Spleen (tissue), 7 donors: ENCODE results near the gene PLS3.

ENCODE experiments used
- POLR2A ChIP-seq, 3 donors: fragments of 450-650 bp; IDR thresholded peaks; one replicate each; pipeline ENCODE4 v1.5.1; 2017; ENCODE audit warnings: antibody characterized with exemption in 3 of 3, mild to moderate bottlenecking in 1 of 3
- POLR2AphosphoS5 ChIP-seq, 3 donors: sonication (generic); formaldehyde crosslinking; IDR thresholded peaks; one replicate each; pipeline ENCODE4 v1.5.1; 2017; ENCODE audit warnings: antibody characterized with exemption in 3 of 3
- TF ChIP-seq, protein P1 (sequence below), 11 experiments: fragments of 200-600 bp in 7 of 11; fragments of 450-650 bp in 4 of 11; sonication (generic) in 4 of 11; IDR thresholded peaks in 8 of 11; conservative IDR thresholded peaks in 3 of 11; 1 replicate in 7 of 11; 2 replicates in 4 of 11; pipeline versions ENCODE4 v1.4.0 to v1.8.0; 2016 to 2021; ENCODE audit warnings: antibody characterized with exemption in 11 of 11, inconsistent platforms in 4 of 11, mild to moderate bottlenecking in 1 of 11
- donor health status: DM: no; HTN: no; CAD: no; lungs with moderate emphysema.
- donor health status: DM: no; HTN: no; CAD: no.
- donor health status: DM: no; HTN: no; CAD: no.

DNA sequence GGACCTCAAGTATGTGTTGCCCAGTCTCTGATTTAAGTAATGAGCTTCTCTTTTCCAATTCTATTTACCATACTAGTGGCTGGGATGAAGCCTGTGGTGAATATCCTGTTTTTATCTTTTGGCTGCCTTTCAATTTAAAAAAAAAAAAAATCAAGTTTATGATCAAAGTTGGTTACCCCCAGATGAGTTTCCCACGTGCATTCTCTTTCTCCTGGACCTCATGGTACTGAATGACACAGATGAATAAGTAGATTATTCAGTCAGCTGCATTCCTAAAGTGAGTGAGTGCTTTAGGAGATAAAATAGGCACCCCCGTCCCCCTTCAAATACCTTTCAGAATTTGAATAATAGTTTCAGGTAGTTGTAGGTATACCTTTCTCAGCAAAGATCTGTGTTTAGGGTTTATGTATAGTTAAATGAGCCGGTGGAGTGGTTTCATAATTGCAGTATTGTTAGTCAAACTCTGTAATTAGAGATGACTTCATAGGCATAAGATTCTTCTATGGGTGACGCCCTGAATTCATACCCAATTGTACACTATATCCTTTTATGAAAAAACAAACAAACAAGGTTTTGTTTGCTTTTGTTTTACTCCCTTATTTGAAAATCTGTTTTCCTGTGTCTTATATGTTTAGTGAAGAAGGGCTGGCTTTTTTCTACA, 41.9 kb downstream of the PLS3 start:
- TF ChIP-seq, protein P1, sequence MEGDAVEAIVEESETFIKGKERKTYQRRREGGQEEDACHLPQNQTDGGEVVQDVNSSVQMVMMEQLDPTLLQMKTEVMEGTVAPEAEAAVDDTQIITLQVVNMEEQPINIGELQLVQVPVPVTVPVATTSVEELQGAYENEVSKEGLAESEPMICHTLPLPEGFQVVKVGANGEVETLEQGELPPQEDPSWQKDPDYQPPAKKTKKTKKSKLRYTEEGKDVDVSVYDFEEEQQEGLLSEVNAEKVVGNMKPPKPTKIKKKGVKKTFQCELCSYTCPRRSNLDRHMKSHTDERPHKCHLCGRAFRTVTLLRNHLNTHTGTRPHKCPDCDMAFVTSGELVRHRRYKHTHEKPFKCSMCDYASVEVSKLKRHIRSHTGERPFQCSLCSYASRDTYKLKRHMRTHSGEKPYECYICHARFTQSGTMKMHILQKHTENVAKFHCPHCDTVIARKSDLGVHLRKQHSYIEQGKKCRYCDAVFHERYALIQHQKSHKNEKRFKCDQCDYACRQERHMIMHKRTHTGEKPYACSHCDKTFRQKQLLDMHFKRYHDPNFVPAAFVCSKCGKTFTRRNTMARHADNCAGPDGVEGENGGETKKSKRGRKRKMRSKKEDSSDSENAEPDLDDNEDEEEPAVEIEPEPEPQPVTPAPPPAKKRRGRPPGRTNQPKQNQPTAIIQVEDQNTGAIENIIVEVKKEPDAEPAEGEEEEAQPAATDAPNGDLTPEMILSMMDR (IDR thresholded peaks at IDR 0.05 in 8 of 11, conservative IDR thresholded peaks at IDR 0.05 in 3 of 11), result no peak
- TF ChIP-seq POLR2A (IDR thresholded peaks at IDR 0.05) (no peak), POLR2AphosphoS5 (IDR thresholded peaks at IDR 0.05) (no peak)
